Measurements from ENCODE around the gene RAB27A.

The RAB27A gene

DNA sequence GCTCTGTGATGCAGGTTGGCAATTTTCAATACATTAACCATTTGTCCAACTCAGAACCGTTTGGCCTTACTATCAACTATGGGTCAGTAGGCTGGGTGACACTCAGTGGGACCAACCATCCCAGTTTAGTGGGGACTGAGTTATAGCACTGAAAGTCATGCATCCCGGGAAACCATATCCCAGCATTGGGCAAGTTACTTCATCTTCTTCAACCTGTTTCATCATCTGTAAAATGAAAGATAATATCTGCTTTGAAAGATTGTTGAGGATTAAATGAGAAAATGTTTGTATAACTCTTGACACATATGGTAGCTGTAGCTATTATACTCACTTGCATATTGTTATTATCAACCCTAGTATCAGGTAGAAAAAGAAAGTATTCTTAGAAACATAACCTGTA, 11.9 kb downstream of the RAB27A start:
- H3K9ac ChIP-seq (ENCODE audit: low read length), result no peak overlapping the region
- no peak overlapping the region for H2BK5ac ChIP-seq (ENCODE audit: low read depth, low read length, poor library complexity, severe bottlenecking)
- H2BK120ac ChIP-seq (ENCODE audit: low read depth, low read length), result no peak overlapping the region
- no peak overlapping the region for H3K23ac ChIP-seq (ENCODE audit: low read length in 2 of 2)
- H3K4ac ChIP-seq (ENCODE audit: low read depth in 1 of 2, low read length in 2 of 2), result no peak overlapping the region
- no peaks in the 10 kb centered on the region for H3K27me3 ChIP-seq (ENCODE audit: control insufficient read depth in 1 of 2, insufficient read depth in 1 of 2, low read length in 2 of 2)
- H3K79me1 ChIP-seq (replicated peaks; ENCODE audit: low read length, poor library complexity, severe bottlenecking), result peaks cover 16% of the 10 kb centered on the region
- H2AFZ ChIP-seq (ENCODE audit: low read depth, low read length), result no peak overlapping the region
- DNase-seq, result no peak
- H2BK12ac ChIP-seq (ENCODE audit: low read length in 2 of 2), result peak overlapping the region in 1 of 2 experiments; percentile 22
- H3K4me2 ChIP-seq (ENCODE audit: low read length, poor library complexity, severe bottlenecking), result no peak overlapping the region
- H3K14ac ChIP-seq (ENCODE audit: low read length in 2 of 2), result no peak overlapping the region
- WGBS, result 90% methylated on average over 1 of the region's 2 CpGs
- H3K27ac ChIP-seq (ENCODE audit: low read length, poor library complexity, severe bottlenecking), result no peak overlapping the region
- peak overlapping the region in 1 of 2 experiments; percentile 1 for H3K18ac ChIP-seq (ENCODE audit: low read depth in 1 of 2, low read length in 2 of 2)
- no peaks in the 10 kb centered on the region for H3K9me3 ChIP-seq (ENCODE audit: control insufficient read depth, low read length)
- H3K4me3 ChIP-seq (ENCODE audit: insufficient read depth in 1 of 2, low read depth in 1 of 2, low read length in 2 of 2), result no peak overlapping the region
- no peak overlapping the region for H2AK5ac ChIP-seq (ENCODE audit: low read length, severe bottlenecking)
- no peaks in the 10 kb centered on the region for H3K36me3 ChIP-seq (ENCODE audit: control insufficient read depth in 1 of 2, insufficient read depth in 2 of 2, low read depth in 1 of 2, low read length in 2 of 2)
- H3K4me1 ChIP-seq (ENCODE audit: control insufficient read depth, insufficient read depth, low read depth, low read length), result peaks cover 3% of the 10 kb centered on the region
- no peak overlapping the region for H2BK15ac ChIP-seq (ENCODE audit: low read depth, poor library complexity, severe bottlenecking)
- H4K8ac ChIP-seq (ENCODE audit: low read length), result no peak overlapping the region
- H4K91ac ChIP-seq (ENCODE audit: low read length), result no peak overlapping the region

DNA sequence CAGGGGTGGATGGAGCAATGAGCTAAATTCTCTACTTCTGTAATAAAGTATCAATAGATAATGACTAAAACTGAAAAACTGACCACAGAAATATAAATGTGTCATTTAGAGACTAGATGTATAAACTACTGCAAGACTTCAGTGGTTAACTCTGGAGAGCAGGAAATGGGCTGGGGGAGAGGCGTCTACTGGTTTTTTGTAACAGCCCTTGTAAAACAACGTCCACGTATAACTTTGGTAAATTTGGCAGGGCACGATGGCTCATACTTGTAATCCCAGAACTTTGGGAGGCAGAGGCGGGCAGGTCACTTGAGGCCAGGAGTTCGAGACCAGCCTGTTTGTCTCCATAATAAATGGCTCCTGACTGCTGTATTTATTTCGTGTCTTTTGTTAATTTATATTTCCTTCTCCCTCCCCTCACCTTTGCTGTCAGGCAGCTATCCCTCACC, 12.5 kb downstream of the RAB27A start:
- WGBS, result 48% methylated on average over 7 of the region's 7 CpGs
- H3K79me1 ChIP-seq (replicated peaks; ENCODE audit: low read length, poor library complexity, severe bottlenecking), result peaks cover 15% of the 10 kb centered on the region
- no peaks in the 10 kb centered on the region for H3K27me3 ChIP-seq (ENCODE audit: control insufficient read depth in 1 of 2, insufficient read depth in 1 of 2, low read length in 2 of 2)
- peak overlapping the region; percentile 1 to 61 for H3K18ac ChIP-seq (ENCODE audit: low read depth in 1 of 2, low read length in 2 of 2)
- H3K9ac ChIP-seq (ENCODE audit: low read length), result no peak overlapping the region
- no peak overlapping the region for H4K91ac ChIP-seq (ENCODE audit: low read length)
- H2BK120ac ChIP-seq (ENCODE audit: low read depth, low read length), result no peak overlapping the region
- no peak overlapping the region for H3K4me2 ChIP-seq (ENCODE audit: low read length, poor library complexity, severe bottlenecking)
- no peak overlapping the region for H3K14ac ChIP-seq (ENCODE audit: low read length in 2 of 2)
- no peak overlapping the region for H2AK5ac ChIP-seq (ENCODE audit: low read length, severe bottlenecking)
- H2BK12ac ChIP-seq (ENCODE audit: low read length in 2 of 2), result peak overlapping the region in 1 of 2 experiments; percentile 22
- H3K4me3 ChIP-seq (ENCODE audit: insufficient read depth in 1 of 2, low read depth in 1 of 2, low read length in 2 of 2), result no peak overlapping the region
- H3K36me3 ChIP-seq (ENCODE audit: control insufficient read depth in 1 of 2, insufficient read depth in 2 of 2, low read depth in 1 of 2, low read length in 2 of 2), result no peaks in the 10 kb centered on the region
- no peak overlapping the region for H2AFZ ChIP-seq (ENCODE audit: low read depth, low read length)
- H3K4me1 ChIP-seq (ENCODE audit: control insufficient read depth, insufficient read depth, low read depth, low read length), result no peaks in the 10 kb centered on the region
- H2BK5ac ChIP-seq (ENCODE audit: low read depth, low read length, poor library complexity, severe bottlenecking), result no peak overlapping the region
- H3K4ac ChIP-seq (ENCODE audit: low read depth in 1 of 2, low read length in 2 of 2), result no peak overlapping the region
- H3K23ac ChIP-seq (ENCODE audit: low read length in 2 of 2), result no peak overlapping the region
- peak overlapping the region; percentile 74 for H4K8ac ChIP-seq (ENCODE audit: low read length)
- H3K27ac ChIP-seq (ENCODE audit: low read length, poor library complexity, severe bottlenecking), result no peak overlapping the region
- DNase-seq, result peak; percentile 81
- no peaks in the 10 kb centered on the region for H3K9me3 ChIP-seq (ENCODE audit: control insufficient read depth, low read length)
- H2BK15ac ChIP-seq (ENCODE audit: low read depth, poor library complexity, severe bottlenecking), result no peak overlapping the region

DNA sequence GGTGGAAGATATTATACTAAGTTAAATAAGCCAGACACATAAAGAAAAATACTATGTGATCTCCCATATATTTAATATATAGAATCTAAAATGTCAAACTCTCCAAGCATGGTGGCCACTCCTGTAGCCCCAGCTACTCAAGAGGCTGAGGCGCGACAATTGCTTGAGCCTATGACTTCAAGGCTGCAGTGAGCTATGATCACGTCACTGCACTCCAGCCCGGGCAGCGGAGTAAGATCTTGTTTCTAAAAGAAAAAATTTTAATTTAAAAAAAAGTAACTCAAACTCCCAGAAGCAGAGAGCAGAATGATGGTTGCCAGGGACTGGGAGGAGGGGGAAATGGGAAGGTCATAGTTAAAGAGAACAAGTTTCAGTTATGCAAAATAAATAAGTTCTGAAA, 13.3 kb downstream of the RAB27A start:
- Histone ChIP-seq H2AFZ (ENCODE audit: low read depth, low read length) (no peak overlapping the region), H2AK5ac (ENCODE audit: low read length, severe bottlenecking) (no peak overlapping the region), H3K4me2 (ENCODE audit: low read length, poor library complexity, severe bottlenecking) (no peak overlapping the region), H3K4ac (ENCODE audit: low read depth in 1 of 2, low read length in 2 of 2) (no peak overlapping the region), H4K91ac (ENCODE audit: low read length) (no peak overlapping the region), H2BK5ac (ENCODE audit: low read depth, low read length, poor library complexity, severe bottlenecking) (peak overlapping the region; percentile 57), H2BK12ac (ENCODE audit: low read length in 2 of 2) (no peak overlapping the region), H3K14ac (ENCODE audit: low read length in 2 of 2) (no peak overlapping the region), H3K4me1 (ENCODE audit: control insufficient read depth, insufficient read depth, low read depth, low read length) (no peaks in the 10 kb centered on the region), H3K9me3 (ENCODE audit: control insufficient read depth, low read length) (no peaks in the 10 kb centered on the region), H3K79me1 (replicated peaks; ENCODE audit: low read length, poor library complexity, severe bottlenecking) (peaks cover 13% of the 10 kb centered on the region), H3K23ac (ENCODE audit: low read length in 2 of 2) (no peak overlapping the region), H4K8ac (ENCODE audit: low read length) (no peak overlapping the region), H3K9ac (ENCODE audit: low read length) (no peak overlapping the region), H3K18ac (ENCODE audit: low read depth in 1 of 2, low read length in 2 of 2) (no peak overlapping the region), H3K27me3 (ENCODE audit: control insufficient read depth in 1 of 2, insufficient read depth in 1 of 2, low read length in 2 of 2) (no peaks in the 10 kb centered on the region), H3K27ac (ENCODE audit: low read length, poor library complexity, severe bottlenecking) (no peak overlapping the region), H3K4me3 (ENCODE audit: insufficient read depth in 1 of 2, low read depth in 1 of 2, low read length in 2 of 2) (no peak overlapping the region), H2BK15ac (ENCODE audit: low read depth, poor library complexity, severe bottlenecking) (peak overlapping the region; percentile 67), H2BK120ac (ENCODE audit: low read depth, low read length) (peak overlapping the region; percentile 19), H3K36me3 (ENCODE audit: control insufficient read depth in 1 of 2, insufficient read depth in 2 of 2, low read depth in 1 of 2, low read length in 2 of 2) (no peaks in the 10 kb centered on the region)
- 95% methylated on average over 2 of the region's 5 CpGs for WGBS
- no peak for DNase-seq

DNA sequence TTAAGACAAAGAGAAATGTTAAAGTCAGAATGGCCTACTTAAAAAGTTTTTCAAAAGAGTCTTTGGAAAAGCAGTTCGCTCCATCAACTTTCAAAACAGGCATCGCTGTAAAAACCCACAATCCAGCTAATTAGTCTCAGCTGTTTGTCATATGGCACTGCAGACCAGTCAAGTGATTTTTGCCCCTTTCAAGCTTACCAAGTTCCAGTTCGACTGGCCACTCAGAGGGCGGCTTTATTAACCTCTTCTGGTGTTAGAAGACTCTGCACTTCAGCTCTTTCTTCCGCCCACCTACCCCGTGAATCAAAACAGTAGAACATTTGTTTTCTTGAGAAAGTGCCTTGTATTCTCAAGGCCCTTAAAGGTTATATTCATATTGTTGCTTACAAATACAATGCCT, 19.3 kb downstream of the RAB27A start:
- no peaks in the 10 kb centered on the region for H3K27me3 ChIP-seq (ENCODE audit: control insufficient read depth in 1 of 2, insufficient read depth in 1 of 2, low read length in 2 of 2)
- no peak overlapping the region for H2BK15ac ChIP-seq (ENCODE audit: low read depth, poor library complexity, severe bottlenecking)

More for the DNA sequence above, 19.3 kb downstream of the RAB27A start:
- DNase-seq, result no peak
- Histone ChIP-seq H4K91ac (ENCODE audit: low read length) (no peak overlapping the region), H3K14ac (ENCODE audit: low read length in 2 of 2) (no peak overlapping the region), H3K36me3 (ENCODE audit: control insufficient read depth in 1 of 2, insufficient read depth in 2 of 2, low read depth in 1 of 2, low read length in 2 of 2) (peaks cover 0 to 9% of the 10 kb centered on the region in 2 experiments), H2BK120ac (ENCODE audit: low read depth, low read length) (no peak overlapping the region), H2AFZ (ENCODE audit: low read depth, low read length) (no peak overlapping the region), H3K18ac (ENCODE audit: low read depth in 1 of 2, low read length in 2 of 2) (no peak overlapping the region), H3K23ac (ENCODE audit: low read length in 2 of 2) (no peak overlapping the region), H3K27ac (ENCODE audit: low read length, poor library complexity, severe bottlenecking) (no peak overlapping the region), H3K9ac (ENCODE audit: low read length) (no peak overlapping the region), H3K4me3 (ENCODE audit: insufficient read depth in 1 of 2, low read depth in 1 of 2, low read length in 2 of 2) (no peak overlapping the region), H3K79me1 (replicated peaks; ENCODE audit: low read length, poor library complexity, severe bottlenecking) (peaks cover 31% of the 10 kb centered on the region), H3K4me2 (ENCODE audit: low read length, poor library complexity, severe bottlenecking) (no peak overlapping the region), H2BK5ac (ENCODE audit: low read depth, low read length, poor library complexity, severe bottlenecking) (no peak overlapping the region), H2BK12ac (ENCODE audit: low read length in 2 of 2) (no peak overlapping the region), H2AK5ac (ENCODE audit: low read length, severe bottlenecking) (no peak overlapping the region), H3K4me1 (ENCODE audit: control insufficient read depth, insufficient read depth, low read depth, low read length) (peaks cover 4% of the 10 kb centered on the region), H3K9me3 (ENCODE audit: control insufficient read depth, low read length) (no peaks in the 10 kb centered on the region), H3K4ac (ENCODE audit: low read depth in 1 of 2, low read length in 2 of 2) (no peak overlapping the region), H4K8ac (ENCODE audit: low read length) (no peak overlapping the region)
- WGBS, result 71% methylated on average over 4 of the region's 6 CpGs

All from mesenchymal stem cell (in vitro differentiated cells and primary cell).